Nephron (organoid): ENCODE data around the gene YOD1.
A peak's percentile ranks its signal among the peaks of the same experiment; 100 is the strongest.

Experiments used
- H3K27ac Mint-ChIP-seq, 3 experiments: 2 replicates each; pipeline ENCODE4 v1.8.0; 2020; ENCODE audit warnings: mixed read lengths in 3 of 3, mild to moderate bottlenecking in 2 of 3, moderate library complexity in 1 of 3
- H3K27me3 Mint-ChIP-seq: 2 replicates; pipeline ENCODE4 v1.8.0; 2021; ENCODE audit warnings: low read depth, mild to moderate bottlenecking, moderate library complexity, mixed read lengths
- H3K36me3 Mint-ChIP-seq: 2 replicates; pipeline ENCODE4 v1.8.0; 2020; ENCODE audit warnings: low read depth, mixed read lengths
- H3K4me1 Mint-ChIP-seq: 2 replicates; pipeline ENCODE4 v1.8.0; 2020; ENCODE audit warnings: mixed read lengths
- H3K4me3 Mint-ChIP-seq, 3 experiments: 2 replicates each; pipeline ENCODE4 v1.8.0; 2020; ENCODE audit warnings: mild to moderate bottlenecking in 3 of 3, mixed read lengths in 3 of 3, moderate library complexity in 2 of 3
- H3K9me3 Mint-ChIP-seq: 2 replicates; pipeline ENCODE4 v1.8.0; 2020; ENCODE audit warnings: mixed read lengths
- CTCF ChIP-seq, 3 experiments: fragments of 200-600 bp; sonication (generic); IDR thresholded peaks; one replicate each; pipeline ENCODE4 v1.5.0; 2021; ENCODE audit warnings: antibody characterized with exemption in 3 of 3; ENCODE audit not compliant: unreplicated experiment in 3 of 3

Gene YOD1

GRCh38 chr1:207026104-207026534, 24.9 kb downstream of the YOD1 start:
- peaks cover 18% of the 10 kb centered on the region for H3K27me3 Mint-ChIP-seq
- H3K4me3 Mint-ChIP-seq = peak overlapping the region in 1 of 3 experiments; percentile 5
- peaks cover 31% of the 10 kb centered on the region for H3K4me1 Mint-ChIP-seq
- TF ChIP-seq CTCF (IDR thresholded peaks at IDR 0.05; ENCODE audit: unreplicated experiment in 3 of 3) = no peak
- no peaks in the 10 kb centered on the region for H3K9me3 Mint-ChIP-seq
- no peaks in the 10 kb centered on the region for H3K36me3 Mint-ChIP-seq
- H3K27ac Mint-ChIP-seq = peak overlapping the region; percentile 79 to 90 (median 81)

GRCh38 chr1:207025146-207025880, 25.7 kb downstream of the YOD1 start:
- Mint-ChIP-seq H3K4me1 (peaks cover 31% of the 10 kb centered on the region), H3K9me3 (no peaks in the 10 kb centered on the region), H3K27me3 (peaks cover 14% of the 10 kb centered on the region), H3K27ac (peak overlapping the region; percentile 79 to 90 (median 81)), H3K4me3 (peak overlapping the region in 1 of 3 experiments; percentile 19), H3K36me3 (no peaks in the 10 kb centered on the region)
- no peak for TF ChIP-seq CTCF (IDR thresholded peaks at IDR 0.05; ENCODE audit: unreplicated experiment in 3 of 3)

GRCh38 chr1:207024202-207025145, 26.5 kb downstream of the YOD1 start:
- no peak for TF ChIP-seq CTCF (IDR thresholded peaks at IDR 0.05; ENCODE audit: unreplicated experiment in 3 of 3)
- H3K36me3 Mint-ChIP-seq = no peaks in the 10 kb centered on the region
- H3K27me3 Mint-ChIP-seq = peaks cover 12% of the 10 kb centered on the region
- H3K9me3 Mint-ChIP-seq = no peaks in the 10 kb centered on the region
- peak overlapping the region; percentile 79 to 90 (median 81) for H3K27ac Mint-ChIP-seq
- peaks cover 31% of the 10 kb centered on the region for H3K4me1 Mint-ChIP-seq
- H3K4me3 Mint-ChIP-seq = peak overlapping the region in 1 of 3 experiments; percentile 24

GRCh38 chr1:207022996-207023679, 27.9 kb downstream of the YOD1 start:
- H3K9me3 Mint-ChIP-seq = no peaks in the 10 kb centered on the region

More at GRCh38 chr1:207022996-207023679, 27.9 kb downstream of the YOD1 start:
- peaks cover 31% of the 10 kb centered on the region for H3K4me1 Mint-ChIP-seq
- no peak overlapping the region for H3K4me3 Mint-ChIP-seq
- TF ChIP-seq CTCF (IDR thresholded peaks at IDR 0.05; ENCODE audit: unreplicated experiment in 3 of 3) = no peak
- no peaks in the 10 kb centered on the region for H3K36me3 Mint-ChIP-seq
- peak overlapping the region; percentile 56 to 81 (median 64) for H3K27ac Mint-ChIP-seq
- peaks cover 8% of the 10 kb centered on the region for H3K27me3 Mint-ChIP-seq
